AG20443 (cell line): ENCODE measurements around the gene INPP5A.
A peak's percentile ranks its signal among the peaks of the same experiment; 100 is the strongest.

Experiments used
- DNase-seq: peaks from one replicate; pipeline ENCODE4 v3.0.0; 2012; ENCODE audit warnings: low spot score, mixed read lengths

Gene INPP5A

GRCh38 chr10:132580617-132581016 lies 43.0 kb downstream of the INPP5A start:
- DNase-seq, result no peak

- DNase-seq, result no peak
These were observed 44.5 kb downstream of the INPP5A start for GRCh38 chr10:132582137-132582536.

GRCh38 chr10:132582771-132583170 lies 45.2 kb downstream of the INPP5A start:
- no peak for DNase-seq

- no peak for DNase-seq
These were observed 45.9 kb downstream of the INPP5A start for GRCh38 chr10:132583456-132583855.

GRCh38 chr10:132584081-132584480 lies 46.5 kb downstream of the INPP5A start:
- no peak for DNase-seq

- no peak for DNase-seq
These were observed 48.4 kb downstream of the INPP5A start for GRCh38 chr10:132585732-132586722.

- DNase-seq, result no peak
These were observed 49.2 kb downstream of the INPP5A start for GRCh38 chr10:132586739-132587138.

- no peak for DNase-seq
These were observed 49.6 kb downstream of the INPP5A start for GRCh38 chr10:132587175-132587574.

GRCh38 chr10:132588301-132589013 lies 50.9 kb downstream of the INPP5A start:
- peak; percentile 42 for DNase-seq

- no peak for DNase-seq
These were observed 51.4 kb downstream of the INPP5A start for GRCh38 chr10:132589015-132589414.

GRCh38 chr10:132589681-132590080 lies 52.1 kb downstream of the INPP5A start:
- no peak for DNase-seq

- DNase-seq, result no peak
These were observed 52.6 kb downstream of the INPP5A start for GRCh38 chr10:132590094-132590751.

GRCh38 chr10:132590752-132591121 lies 53.1 kb downstream of the INPP5A start:
- DNase-seq, result no peak

- no peak for DNase-seq
These were observed 53.8 kb downstream of the INPP5A start for GRCh38 chr10:132591166-132591971.

GRCh38 chr10:132592790-132593383 lies 55.3 kb downstream of the INPP5A start:
- no peak for DNase-seq

GRCh38 chr10:132593389-132593788 lies 55.8 kb downstream of the INPP5A start:
- no peak for DNase-seq

- DNase-seq, result no peak
These were observed 56.6 kb downstream of the INPP5A start for GRCh38 chr10:132593900-132594876.

- DNase-seq, result no peak
These were observed 57.4 kb downstream of the INPP5A start for GRCh38 chr10:132595021-132595420.

- DNase-seq, result no peak
These were observed 58.3 kb downstream of the INPP5A start for GRCh38 chr10:132595854-132596253.

GRCh38 chr10:132596742-132597279 lies 59.2 kb downstream of the INPP5A start:
- no peak for DNase-seq
